Activated CD4-positive, alpha-beta T cell treated with anti-CD3 and anti-CD28 coated beads, Interleukin-2, amount 50 U/mL, for 4 hours (primary cell): Measurements from ENCODE around the gene XBP1.
"Not testable (repeated sequence)": the region's sequence is repeated elsewhere in the genome, so short reads cannot be mapped to it uniquely, and the experiment has no call there.

Experiments
- DNase-seq, 2 experiments: peaks; one replicate each; pipeline ENCODE4 v3.0.0-alpha.2; 2020

XBP1 gene

GRCh38 chr22:28817919-28818859 lies 17.8 kb upstream of the XBP1 start:
- DNase-seq: no peak

GRCh38 chr22:28817064-28817463 lies 16.7 kb upstream of the XBP1 start:
- DNase-seq: no peak

GRCh38 chr22:28815729-28816128 lies 15.4 kb upstream of the XBP1 start:
- DNase-seq: no peak

- DNase-seq: no peak
Observed at GRCh38 chr22:28815111-28815510, 14.7 kb upstream of the XBP1 start.

- DNase-seq: no peak
Observed at GRCh38 chr22:28813772-28814518, 13.6 kb upstream of the XBP1 start.

GRCh38 chr22:28812516-28812915 lies 12.1 kb upstream of the XBP1 start:
- no peak for DNase-seq

- DNase-seq: no peak
Observed at GRCh38 chr22:28810821-28811491, 10.6 kb upstream of the XBP1 start.

GRCh38 chr22:28808716-28809355 lies 8.5 kb upstream of the XBP1 start:
- DNase-seq: no peak

GRCh38 chr22:28805426-28805825 lies 5.1 kb upstream of the XBP1 start:
- DNase-seq: not testable (repeated sequence)

- no peak for DNase-seq
Observed at GRCh38 chr22:28802595-28803123, 2.3 kb upstream of the XBP1 start.

- no peak for DNase-seq
Observed at GRCh38 chr22:28801845-28802594, 1.7 kb upstream of the XBP1 start.

GRCh38 chr22:28799606-28800307 lies 612 bp downstream of the XBP1 start:
- DNase-seq: no peak

GRCh38 chr22:28798810-28799605 lies 1.4 kb downstream of the XBP1 start:
- DNase-seq: peak in 1 of 2 experiments; percentile 18

- DNase-seq: no peak
Observed at GRCh38 chr22:28795932-28796856, 4.2 kb downstream of the XBP1 start.

- no peak for DNase-seq
Observed at GRCh38 chr22:28795071-28795693, 5.2 kb downstream of the XBP1 start.

- DNase-seq: no peak
Observed at GRCh38 chr22:28793976-28794584, 6.3 kb downstream of the XBP1 start.

GRCh38 chr22:28792491-28793383 lies 7.6 kb downstream of the XBP1 start:
- DNase-seq: no peak
